ENCODE results near the gene RREB1.
"Not testable (repeated sequence)": the region's sequence is repeated elsewhere in the genome, so short reads cannot be mapped to it uniquely, and the experiment has no call there.

RREB1 gene

GRCh38 chr6:7145585-7145884 lies 37.8 kb downstream of the RREB1 start:
- no peak for DNase-seq

DNA sequence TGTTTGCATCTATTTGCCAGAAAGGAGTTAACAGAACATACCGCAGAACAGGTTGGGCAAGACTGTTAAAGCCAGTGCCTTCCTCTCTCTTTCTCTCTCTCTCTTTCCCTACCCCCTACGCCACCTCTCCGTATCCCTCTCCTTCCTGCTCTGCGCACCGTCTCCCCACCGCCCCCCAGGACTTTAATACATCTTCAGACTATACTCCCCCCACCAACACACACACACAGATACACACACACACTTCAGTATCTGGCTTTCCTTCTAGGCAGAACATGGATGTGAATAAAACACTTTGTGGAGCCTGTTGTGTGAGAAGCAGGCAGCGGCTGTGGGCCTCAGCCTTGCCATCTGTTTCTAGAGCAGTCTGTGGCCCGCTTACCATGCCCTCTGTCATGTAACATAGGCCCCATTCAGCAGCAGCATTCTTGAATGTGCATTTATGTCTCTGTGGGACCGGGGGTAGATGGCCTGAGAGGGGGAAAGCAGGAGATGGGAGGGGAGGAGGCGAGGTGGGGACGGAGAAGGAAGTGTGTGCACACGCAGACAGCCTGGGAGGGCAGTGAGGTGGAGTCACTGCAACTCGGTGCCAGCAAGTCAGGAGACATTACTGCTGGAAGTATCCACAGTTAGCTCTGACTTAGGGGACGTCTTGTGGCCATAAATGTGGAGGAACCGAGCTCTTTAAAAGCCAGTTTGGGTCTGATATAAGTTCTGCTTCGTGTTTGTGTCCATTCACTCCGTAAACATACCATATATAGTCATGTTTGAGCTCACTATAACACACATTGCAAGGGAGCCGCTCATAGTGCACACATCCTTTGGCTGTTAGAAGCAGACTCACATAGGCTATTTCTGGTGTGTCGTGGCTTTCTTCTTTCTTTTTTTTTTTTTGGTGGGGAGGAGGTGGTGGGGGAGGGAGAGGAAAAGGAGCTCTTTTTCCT lies 38.4 kb downstream of the RREB1 start:
- DNase-seq: no peak

- DNase-seq: no peak
These were observed 39.4 kb downstream of the RREB1 start for GRCh38 chr6:7147051-7147671.

- DNase-seq: no peak
These were observed 40.5 kb downstream of the RREB1 start for GRCh38 chr6:7148100-7148822.

- DNase-seq: no peak
These were observed 42.8 kb downstream of the RREB1 start for GRCh38 chr6:7150381-7151064.

GRCh38 chr6:7151381-7151780 lies 43.6 kb downstream of the RREB1 start:
- DNase-seq: no peak

GRCh38 chr6:7152462-7152861 lies 44.7 kb downstream of the RREB1 start:
- DNase-seq: no peak

DNA sequence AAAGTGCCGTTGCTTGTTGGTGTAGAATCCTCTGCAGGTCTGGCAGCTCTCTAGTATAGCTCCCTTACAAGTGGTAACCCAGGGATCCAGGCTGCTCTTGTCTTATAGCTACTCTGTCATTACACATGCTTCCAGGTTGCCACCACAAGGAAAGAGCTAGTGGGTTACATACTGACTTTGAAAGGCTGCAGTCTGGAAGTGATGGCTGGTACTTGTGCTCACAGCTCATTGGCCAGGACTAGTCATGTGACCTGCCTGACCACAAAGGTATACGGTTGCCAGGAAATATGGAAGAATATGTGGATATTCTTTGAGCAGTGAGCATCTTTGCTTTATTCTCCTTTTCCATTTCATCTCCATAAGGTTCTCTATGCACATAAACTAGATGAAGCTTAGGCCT lies 46.0 kb downstream of the RREB1 start:
- no peak for DNase-seq

DNA sequence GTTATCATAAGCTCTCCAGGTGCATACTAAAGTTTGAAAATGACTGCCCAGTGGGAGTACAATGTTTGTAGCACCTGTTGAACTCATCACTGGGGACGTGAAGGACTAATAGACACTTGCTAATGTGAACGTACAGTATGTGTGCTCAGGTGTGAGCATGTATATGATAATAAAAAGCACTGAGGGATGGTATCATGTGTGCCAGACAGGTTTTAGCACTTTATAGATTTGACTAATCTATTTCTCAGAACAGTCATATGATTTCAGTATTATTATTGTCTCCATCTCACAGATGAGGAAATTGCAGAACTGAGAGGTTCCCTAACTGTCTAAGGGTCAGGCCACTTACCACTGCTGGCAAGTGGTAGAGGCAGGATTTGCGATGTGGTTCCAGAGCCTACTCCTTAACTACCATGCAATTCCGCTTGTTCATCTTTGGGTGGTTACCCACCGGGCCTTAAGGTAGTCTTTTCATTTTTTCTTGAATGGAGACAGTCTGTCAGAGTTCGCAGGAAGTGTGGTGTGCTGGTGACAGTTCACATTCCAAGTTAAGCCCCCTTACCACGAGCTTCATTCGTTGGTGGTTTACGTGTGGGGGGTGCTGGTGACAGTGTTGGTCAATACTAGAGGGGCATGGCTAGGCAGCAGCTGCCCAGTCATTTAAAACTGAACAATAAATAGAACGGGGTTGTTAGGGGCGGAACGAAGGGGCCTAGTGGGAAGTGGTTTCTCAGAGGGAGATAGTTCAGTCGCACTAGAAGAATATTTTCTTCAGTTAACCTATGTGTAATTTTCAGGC lies 46.8 kb downstream of the RREB1 start:
- DNase-seq: no peak

- no peak for DNase-seq
These were observed 48.3 kb downstream of the RREB1 start for GRCh38 chr6:7155871-7156579.

GRCh38 chr6:7156643-7157278 lies 49.0 kb downstream of the RREB1 start:
- no peak for DNase-seq

DNA sequence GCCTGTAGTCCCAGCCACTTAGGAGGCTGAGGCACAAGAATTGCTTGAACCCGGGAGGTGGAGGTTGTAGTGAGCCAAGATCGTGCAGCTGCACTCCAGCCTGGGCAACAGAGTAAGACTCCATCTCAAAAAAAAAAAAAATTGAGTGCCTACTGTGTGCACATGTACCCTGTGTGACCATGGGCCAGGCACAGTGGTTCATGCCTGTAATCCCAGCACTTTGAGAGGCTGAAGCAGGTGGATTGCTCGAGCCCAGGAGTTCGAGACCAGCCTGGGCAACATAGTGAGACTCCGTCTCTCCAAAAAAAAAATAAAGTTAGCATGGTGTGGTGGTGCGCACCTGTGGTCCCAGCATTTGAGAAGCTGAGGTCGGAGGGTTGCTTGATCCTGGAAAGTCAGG lies 49.5 kb downstream of the RREB1 start:
- DNase-seq: not testable (repeated sequence)

GRCh38 chr6:7157752-7158616 lies 50.2 kb downstream of the RREB1 start:
- no peak for DNase-seq

- DNase-seq: no peak
These were observed 52.2 kb downstream of the RREB1 start for GRCh38 chr6:7159790-7160525.

DNA sequence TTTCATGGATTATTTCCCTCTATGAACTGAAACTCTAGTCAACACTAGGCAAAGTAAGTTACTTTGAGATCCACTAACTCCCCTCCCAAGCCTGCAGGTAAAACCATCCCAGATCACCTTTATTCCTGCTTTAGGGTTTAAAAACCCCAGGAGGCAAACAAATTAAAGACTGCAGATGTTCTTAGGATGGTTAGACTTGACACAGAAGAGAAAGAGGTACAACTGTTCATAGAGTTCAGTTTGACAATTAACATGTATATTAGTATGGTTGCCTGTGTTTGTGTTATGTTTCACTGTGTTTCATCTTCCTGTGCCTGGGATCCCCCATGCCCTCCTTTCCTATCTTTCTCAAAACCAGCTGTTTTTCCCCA lies 53.5 kb downstream of the RREB1 start:
- DNase-seq: no peak

GRCh38 chr6:7161845-7162244 lies 54.1 kb downstream of the RREB1 start:
- DNase-seq: no peak

- DNase-seq: no peak
These were observed 55.9 kb downstream of the RREB1 start for GRCh38 chr6:7163661-7164071.

DNA sequence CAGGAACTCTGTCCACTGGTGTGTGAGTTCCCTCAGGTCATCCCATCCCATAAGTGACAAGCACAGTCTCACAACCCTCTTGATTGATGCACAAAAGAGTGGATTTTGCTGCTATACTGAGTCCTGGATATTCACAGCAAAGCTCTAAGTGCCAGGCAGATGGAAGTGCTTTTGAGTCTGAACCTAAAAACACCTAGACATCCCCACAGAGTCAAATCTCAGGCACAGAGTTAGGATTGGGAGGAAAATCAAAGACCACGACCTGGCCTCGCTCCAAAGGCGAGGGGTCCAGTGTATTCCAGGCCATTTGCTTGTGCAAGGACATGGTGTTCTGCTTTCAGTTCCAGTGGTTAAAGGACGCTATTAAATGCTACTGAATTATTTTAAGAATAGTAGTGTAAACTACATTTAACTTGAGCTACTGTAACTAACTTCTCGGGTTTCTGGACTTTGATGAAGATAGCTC lies 56.8 kb downstream of the RREB1 start:
- DNase-seq: no peak

Data from GOT3 (cell line).